GM12891 (cell line): Measurements from ENCODE around the gene NFX1.
"Not testable (repeated sequence)": the region's sequence is repeated elsewhere in the genome, so short reads cannot be mapped to it uniquely, and the experiment has no call there.

Source experiments
- DNase-seq: peaks from one replicate; pipeline ENCODE4 v3.0.0; 2011; ENCODE audit warnings: low spot score; ENCODE audit not compliant: insufficient read length
- FAIRE-seq: peaks from 2 replicates; lab custom pipeline; 2011; peaks lifted over from hg19 to GRCh38; lab: Jason Lieb, UNC
- PAX5 ChIP-seq: IDR thresholded peaks from 2 replicates; pipeline ENCODE4 v1.6.1; 2011; ENCODE audit warnings: low read length, moderate library complexity, mild to moderate bottlenecking; ENCODE audit not compliant: insufficient read depth, severe bottlenecking
- POLR2A ChIP-seq: IDR thresholded peaks from 2 replicates; pipeline ENCODE4 v1.6.1; 2011; ENCODE audit warnings: low read depth, low read length, control low read depth
- POLR2AphosphoS5 ChIP-seq: IDR thresholded peaks from 2 replicates; pipeline ENCODE4 v1.6.1; 2011; ENCODE audit warnings: low read depth, low read length, control low read depth
- POU2F2 ChIP-seq: IDR thresholded peaks from 2 replicates; pipeline ENCODE4 v1.6.1; 2011; ENCODE audit warnings: low read depth, mild to moderate bottlenecking, control low read depth, low read length, moderate library complexity
- SPI1 ChIP-seq: IDR thresholded peaks from 2 replicates; pipeline ENCODE4 v1.6.1; 2011; ENCODE audit warnings: low read depth, low read length, control low read depth
- TAF1 ChIP-seq: IDR thresholded peaks from 2 replicates; pipeline ENCODE4 v1.6.1; 2011; ENCODE audit warnings: low read depth, low read length, control low read depth

Gene NFX1

GRCh38 chr9:33386641-33386996, 96.3 kb downstream of the NFX1 start:
- not testable (repeated sequence) for DNase-seq, FAIRE-seq

DNA sequence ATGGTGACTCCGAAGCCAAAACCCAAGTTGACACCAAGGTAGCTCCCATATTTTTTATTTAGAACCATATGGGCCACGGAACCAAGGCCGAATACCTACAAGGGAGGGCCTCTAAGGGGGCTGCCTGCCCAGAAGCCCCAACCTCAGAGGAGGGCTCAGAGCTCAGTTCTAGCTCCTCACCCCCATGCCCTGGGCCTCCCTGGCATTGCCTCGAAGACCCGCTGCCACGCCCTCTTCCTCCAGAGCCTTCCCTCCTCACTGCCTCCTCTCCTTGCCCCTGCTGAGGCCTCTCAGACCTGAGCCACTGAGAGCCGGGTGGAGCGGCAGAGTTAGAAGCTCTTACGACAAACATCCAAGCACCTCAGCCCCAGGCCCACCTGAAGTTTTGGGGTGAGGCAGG, 96.7 kb downstream of the NFX1 start:
- FAIRE-seq, DNase-seq: not testable (repeated sequence)

GRCh38 chr9:33388110-33388994, 98.0 kb downstream of the NFX1 start:
- DNase-seq (no peak), FAIRE-seq (no peak)
- TF ChIP-seq POU2F2: no peak
- TF ChIP-seq TAF1: no peak
- TF ChIP-seq POLR2AphosphoS5: no peak
- no peak for TF ChIP-seq POLR2A
- TF ChIP-seq PAX5: no peak
- TF ChIP-seq SPI1: no peak

DNA sequence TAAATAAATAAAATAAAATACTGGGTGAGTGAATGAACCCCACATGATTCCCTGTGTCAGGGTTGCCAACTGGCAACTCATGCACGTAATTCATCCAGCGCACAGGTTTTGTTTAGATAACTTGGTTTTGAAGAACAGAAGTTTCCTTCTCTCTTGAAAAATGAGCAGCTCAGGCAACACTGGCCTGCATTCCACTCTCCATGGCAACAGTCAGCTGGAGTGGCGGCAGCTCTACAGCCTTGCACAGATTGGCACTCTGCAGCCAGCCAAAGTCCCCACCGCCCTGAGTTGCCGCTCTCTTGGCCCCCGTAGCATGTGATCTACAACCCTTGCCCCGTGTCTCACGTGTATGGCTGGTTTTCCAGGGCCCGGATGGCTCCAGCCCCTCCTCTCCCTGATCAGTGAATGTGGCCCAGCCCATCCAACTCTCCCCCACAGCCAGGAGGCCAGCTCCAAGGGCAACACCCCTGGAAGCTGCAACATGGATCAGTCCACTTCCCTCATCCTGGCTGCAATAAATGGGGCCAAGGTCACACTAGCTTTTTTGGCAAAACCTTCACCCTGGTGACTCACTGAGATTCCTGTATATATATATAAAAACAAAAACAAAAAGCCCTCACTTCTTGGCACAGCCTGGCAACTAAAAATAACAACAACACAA, 100.9 kb downstream of the NFX1 start:
- DNase-seq, FAIRE-seq: not testable (repeated sequence)

- FAIRE-seq, DNase-seq: not testable (repeated sequence)
Measured at GRCh38 chr9:33392591-33393021, 102.3 kb downstream of the NFX1 start.

DNA sequence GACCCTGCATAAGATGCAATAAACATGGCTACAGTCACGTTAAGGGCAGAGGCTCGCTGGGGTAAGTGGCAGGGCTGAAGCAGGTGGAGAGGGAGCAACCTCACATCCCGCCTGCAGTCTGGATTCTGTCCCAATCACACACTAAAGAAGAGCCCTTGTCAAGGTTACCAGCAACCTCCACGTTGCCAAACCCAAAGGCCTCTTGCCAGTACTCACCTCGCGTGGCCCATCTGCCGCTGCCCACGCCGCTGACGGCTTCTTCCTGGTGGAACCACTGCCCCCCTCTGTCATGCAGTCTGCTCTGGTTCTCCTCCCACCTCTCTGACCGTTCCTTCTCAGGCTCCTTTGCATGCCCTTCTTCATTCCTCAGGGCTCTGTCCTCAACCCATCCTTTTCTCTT, 103.3 kb downstream of the NFX1 start:
- FAIRE-seq (no peak), DNase-seq (no peak)
- TF ChIP-seq POLR2AphosphoS5: no peak

GRCh38 chr9:33393986-33394385, 103.7 kb downstream of the NFX1 start:
- not testable (repeated sequence) for DNase-seq, FAIRE-seq

DNA sequence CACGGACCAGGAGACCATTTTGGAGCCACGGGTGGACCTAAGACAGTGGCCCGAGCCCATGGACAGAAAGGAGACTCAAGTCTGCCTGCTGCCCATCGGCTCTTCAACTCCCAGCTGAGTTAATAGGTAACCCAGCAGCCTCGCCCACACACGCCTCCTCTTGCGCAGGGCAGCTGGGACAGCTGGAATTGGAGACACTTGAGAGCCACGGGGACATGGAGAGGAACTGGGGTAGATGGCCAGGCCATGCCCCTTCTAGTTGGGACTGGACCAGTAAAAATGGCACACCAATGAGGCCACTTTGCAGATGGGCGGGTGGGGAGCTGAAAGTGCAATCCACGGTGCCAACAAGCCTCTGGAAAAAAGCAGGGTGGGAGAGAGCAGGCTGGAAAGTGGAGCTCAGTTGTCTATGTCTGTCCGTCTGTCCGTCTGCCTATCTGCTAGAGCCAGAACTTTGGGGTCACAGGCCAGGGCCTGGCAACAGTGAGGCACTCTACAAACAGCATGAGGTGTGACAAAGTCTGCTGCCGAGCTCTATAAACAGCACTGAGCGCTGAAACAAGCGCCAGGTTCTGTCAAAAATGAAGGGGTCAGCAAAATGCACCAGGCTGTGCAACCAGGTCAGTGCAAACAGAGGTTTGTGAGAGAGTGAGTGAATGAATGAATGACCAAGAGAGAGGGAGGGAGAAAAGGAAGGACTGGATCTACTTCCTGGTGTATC, 105.0 kb downstream of the NFX1 start:
- not testable (repeated sequence) for DNase-seq, FAIRE-seq

- DNase-seq, FAIRE-seq: not testable (repeated sequence)
Measured at GRCh38 chr9:33397801-33398200, 107.5 kb downstream of the NFX1 start.

DNA sequence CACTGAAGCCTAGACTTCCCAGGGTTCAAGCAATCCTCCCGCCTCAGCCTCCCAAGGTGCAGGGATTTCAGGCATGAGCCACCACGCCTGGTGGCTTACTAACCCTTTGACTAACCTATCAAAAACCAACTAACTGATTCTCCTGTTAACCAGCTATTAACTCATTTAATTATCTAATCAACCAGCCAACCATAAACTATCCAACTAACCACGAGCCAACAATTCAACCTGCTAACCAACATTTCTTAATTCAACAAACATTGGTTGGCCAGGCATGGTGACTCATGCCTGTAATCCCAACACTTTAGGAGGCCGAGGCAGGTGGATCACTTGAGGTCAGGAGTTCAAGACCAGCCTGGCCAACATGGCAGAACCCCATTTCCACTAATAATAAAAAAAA, 108.7 kb downstream of the NFX1 start:
- not testable (repeated sequence) for FAIRE-seq, DNase-seq

GRCh38 chr9:33401809-33402208, 111.5 kb downstream of the NFX1 start:
- DNase-seq, FAIRE-seq: not testable (repeated sequence)

GRCh38 chr9:33402371-33402770, 112.1 kb downstream of the NFX1 start, which contains the start of gene AQP7:
AQP7 (minus strand) TSS chr9:33402568; CDS start chr9:33401262, 1,306 bp downstream.
- not testable (repeated sequence) for DNase-seq, FAIRE-seq
